Activated CD4-positive, alpha-beta T cell treated with anti-CD3 and anti-CD28 coated beads, Interleukin-2, Interleukin-6, amounts not matched to agents 100 ng/mL and 50 ng/mL, durations not matched to agents 16 hours and 8 hours (primary cell): ENCODE results near the gene RPS6KB1.
"Not testable (repeated sequence)": the region's sequence is repeated elsewhere in the genome, so short reads cannot be mapped to it uniquely, and the experiment has no call there.

Source experiments
- DNase-seq: peaks from one replicate; pipeline ENCODE4 v3.0.0-alpha.2; 2020

RPS6KB1 gene

DNA sequence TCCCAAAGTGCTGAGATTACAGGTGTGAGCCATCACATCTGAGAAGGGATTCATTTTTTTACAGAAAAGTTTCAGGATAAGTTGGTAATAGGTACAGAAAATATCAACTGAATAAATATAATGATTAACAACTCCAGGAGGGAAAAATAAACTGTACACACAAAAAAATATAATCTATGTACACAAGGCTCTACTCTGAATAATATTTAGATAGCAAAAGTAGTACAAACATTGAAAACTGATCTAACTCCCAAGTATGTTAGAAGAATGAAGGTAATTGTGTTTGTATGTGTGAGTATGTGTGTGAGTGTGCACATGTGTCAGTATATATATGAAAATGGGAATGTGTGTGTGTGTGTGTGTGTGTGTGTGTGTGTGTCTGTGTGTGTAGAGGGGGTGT lies 20.6 kb upstream of the RPS6KB1 start:
- no peak for DNase-seq

DNA sequence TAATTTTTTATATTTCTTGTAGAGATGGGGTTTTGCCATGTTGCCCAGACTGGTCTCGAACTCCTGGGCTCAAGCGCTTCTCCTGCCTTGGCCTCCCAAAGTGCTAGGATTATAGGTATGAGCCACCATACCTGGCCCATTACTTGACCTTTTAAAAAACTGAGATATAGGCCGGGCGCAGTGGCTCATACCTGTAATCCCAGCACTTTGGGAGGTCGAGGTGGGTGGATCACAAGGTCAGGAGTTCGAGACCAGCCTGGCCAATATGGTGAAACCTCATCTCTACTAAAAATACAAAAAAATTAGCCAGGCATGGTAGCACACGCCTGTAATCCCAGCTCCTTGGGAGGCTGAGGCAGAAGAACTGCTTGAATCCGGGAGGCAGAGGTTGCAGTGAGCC lies 19.5 kb upstream of the RPS6KB1 start:
- DNase-seq: not testable (repeated sequence)

DNA sequence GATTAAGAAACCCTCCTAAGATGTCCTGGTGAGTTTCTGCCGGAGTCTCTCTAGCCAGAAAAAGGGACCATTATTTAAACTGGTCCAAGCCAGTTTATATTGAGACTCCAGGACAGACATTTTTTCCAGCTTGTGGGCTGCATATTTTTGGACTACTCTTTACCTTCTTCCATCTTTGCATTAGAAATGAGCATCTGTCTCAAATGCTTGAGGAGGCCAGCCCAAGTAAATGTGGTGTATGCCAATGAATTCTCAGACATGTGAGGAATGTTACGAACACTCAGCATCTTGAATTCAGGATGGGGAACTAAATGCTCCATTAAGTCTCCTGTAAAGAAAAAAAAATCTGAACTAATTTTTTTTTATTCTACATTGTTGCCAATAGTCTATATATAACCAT lies 18.5 kb upstream of the RPS6KB1 start:
- no peak for DNase-seq

DNA sequence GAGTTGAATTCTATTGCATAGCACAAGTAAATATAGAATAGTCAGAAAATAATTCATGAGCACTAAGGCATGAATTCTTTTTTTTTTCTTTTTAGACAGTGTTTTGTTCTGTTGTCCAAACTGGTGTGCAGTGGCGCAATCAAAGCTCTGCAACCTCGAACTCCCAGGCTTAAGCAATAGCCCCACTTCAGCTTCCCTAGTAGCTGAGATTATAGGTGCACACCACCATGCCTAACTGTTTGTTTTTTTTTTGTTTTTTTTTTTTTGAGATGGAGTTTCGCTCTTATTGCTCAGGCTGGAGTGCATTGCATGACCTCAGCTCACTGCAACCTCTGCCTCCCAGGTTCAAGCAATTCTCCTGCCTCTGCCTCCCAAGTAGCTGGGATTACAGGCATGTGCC lies 16.8 kb upstream of the RPS6KB1 start:
- DNase-seq: no peak

DNA sequence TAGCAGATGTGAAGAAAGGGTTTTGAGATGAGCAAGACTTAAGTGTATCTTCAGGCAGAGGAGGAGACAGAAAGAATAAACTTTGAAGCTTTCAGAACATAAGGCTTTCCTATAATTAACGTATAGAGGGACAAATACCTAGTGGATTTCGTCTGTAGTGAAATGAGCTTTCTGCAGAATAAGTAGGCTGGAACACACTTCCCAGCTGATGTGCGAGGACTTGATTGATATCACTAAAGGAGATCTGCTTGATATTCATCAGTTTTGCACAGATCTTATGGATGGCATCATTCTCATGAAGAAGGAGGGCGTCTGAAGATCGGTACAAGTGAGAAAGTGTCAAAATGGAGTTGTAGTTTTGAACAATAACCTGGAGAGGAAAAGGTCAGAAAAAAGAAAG lies 15.0 kb upstream of the RPS6KB1 start:
- no peak for DNase-seq

DNA sequence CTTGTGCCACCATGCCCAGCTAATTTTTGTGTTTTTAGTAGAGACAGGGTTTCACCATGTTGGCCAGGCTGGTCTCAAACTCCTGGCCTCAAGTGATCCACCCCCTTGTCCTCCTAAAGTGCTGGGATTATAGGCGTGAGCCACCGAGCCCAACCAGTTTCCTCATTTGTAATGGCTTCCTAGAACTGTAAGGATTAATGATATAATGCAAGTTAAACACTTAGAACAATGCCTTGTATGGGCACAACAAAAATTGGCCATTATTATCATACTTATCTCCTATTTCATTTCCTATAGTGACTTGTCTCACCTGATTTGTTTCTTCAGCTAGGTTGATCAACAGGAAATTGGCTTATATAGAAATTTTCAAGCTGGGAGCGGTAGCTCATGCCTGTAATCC lies 14.3 kb upstream of the RPS6KB1 start:
- no peak for DNase-seq

DNA sequence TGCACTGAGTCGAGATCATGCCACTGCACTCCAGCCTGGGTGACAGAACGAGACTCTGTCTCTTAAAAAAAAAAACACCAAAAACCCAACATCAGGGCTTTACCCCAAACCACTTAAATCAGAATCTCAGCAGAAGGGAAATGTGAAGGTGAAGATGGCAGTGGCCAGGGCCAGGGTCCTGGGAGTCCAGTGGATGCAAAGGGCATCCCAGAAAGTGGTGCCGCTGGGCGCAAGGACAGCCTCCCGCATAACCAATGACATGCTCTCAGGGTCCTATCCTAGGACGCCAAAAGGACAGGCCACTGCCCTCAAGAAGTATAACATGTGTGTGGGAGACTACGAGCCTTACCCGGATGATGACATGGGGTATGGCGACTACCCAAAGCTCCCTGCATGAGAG lies 8.1 kb upstream of the RPS6KB1 start:
- no peak for DNase-seq

DNA sequence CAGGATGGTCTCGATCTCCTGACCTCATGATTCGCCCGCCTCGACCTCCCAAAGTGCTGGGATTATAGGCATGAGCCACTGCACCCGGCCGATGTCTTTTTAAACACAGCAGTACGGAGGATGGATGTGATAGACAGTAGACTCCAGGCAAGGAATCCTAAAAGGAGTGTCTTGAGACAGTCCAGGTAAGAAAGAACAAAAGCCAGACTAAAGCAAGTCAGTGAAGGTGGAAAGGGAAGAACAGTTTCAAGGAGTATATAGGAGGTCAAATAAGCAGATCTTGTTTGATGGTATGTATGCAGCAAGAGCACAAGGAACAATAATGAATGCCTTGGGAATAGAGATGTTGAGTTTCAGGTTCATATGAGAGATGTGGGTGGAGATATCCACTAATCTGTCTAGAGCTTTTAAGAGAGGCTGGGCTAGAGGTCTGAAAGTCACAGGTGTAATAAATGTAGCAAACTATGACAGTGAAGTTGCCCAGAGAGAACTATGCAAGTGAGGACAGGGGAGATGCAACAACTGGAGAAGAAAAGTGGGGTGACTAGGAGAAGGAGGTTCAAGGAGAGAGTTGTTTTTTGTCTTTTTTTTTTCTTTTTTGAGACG lies 4.7 kb upstream of the RPS6KB1 start:
- no peak for DNase-seq

DNA sequence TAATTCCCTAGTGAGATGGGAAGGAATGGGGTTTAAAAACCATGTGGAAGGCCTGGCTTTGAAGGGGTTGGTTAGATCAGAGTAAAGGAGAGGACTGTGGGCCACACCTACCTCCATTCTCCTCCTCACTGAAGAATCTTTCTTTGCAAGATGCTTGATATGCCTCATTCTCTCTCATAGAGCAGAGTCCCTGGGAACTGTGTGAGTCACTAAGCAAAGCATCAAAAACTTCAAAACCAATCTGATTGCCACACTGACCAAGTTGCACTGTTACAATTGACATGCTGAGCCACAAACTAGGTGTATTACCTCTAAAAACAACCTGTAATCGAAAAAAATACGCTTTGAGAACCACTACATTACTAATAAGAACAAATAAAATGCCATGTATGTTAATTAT lies 2.2 kb upstream of the RPS6KB1 start:
- DNase-seq: peak; percentile 18

DNA sequence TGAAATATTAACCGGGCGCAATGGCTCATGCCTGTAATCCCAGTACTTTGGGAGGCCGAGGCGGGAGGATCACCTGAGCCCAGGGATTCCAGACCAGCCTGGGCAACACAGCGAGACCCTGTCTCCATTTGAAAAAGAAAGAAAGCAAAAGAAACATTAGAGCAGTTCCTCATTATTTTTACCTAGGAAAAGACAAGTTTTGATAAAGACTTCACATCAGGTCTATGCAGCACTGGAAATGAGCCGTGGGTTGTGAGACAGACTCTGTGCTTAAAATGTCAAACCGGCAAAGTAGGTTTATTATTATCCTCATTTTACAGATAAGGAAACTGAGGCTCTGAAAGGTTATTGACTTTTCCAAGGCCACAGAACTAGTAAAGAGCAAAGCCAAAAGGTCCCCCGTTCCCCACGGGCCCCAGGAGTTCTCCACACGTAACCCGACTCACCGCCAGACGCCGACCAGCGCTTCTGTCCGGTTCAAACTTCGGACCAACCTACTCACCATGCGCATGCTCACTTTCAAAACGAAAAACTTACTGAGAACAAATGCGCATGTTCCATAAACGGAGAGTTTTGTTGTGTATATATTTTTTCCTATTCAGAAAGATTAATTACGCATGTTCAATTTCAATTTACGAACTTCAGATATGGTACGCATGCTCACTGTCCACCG lies 534 bp upstream of the RPS6KB1 start:
- no peak for DNase-seq

DNA sequence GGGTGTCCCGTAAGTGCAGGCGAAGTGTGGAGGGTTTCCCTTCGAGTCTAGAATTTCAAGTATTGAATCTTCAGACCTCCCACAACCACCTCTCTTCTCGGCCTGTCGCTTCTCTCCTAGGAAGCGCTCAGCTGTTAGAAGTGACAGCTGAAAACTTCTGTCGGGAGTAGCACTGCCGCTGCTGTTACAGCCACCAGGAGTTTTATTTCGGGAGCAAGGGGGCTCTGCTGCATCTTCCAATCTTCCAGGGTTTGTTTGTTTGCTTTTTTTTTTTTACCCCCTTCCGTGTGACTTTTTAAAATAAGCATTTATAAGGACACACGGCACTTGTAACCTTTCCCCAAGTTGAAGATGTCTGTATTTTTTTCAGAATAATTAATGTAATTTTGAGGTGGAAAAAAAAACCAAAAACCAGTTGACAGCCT lies 767 bp downstream of the RPS6KB1 start:
- DNase-seq: no peak

DNA sequence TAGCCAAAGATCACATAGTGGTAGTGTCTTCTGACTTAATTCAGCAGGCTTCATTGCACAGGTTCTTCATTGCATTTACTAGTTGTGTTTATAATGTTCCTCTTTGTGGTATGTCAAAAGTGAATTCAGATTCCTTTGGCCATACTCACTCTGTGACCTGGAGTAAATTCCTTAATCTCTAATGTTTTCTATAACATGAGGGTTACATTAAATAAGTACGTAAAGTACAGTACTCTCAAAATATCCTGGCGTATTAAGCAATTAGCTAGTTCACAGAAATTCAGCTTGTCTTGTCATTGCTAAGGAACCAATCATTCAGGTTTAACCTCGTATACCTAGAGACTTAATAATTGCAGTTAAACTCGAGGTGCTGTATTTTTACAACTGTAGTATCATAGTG lies 4.2 kb downstream of the RPS6KB1 start:
- no peak for DNase-seq

DNA sequence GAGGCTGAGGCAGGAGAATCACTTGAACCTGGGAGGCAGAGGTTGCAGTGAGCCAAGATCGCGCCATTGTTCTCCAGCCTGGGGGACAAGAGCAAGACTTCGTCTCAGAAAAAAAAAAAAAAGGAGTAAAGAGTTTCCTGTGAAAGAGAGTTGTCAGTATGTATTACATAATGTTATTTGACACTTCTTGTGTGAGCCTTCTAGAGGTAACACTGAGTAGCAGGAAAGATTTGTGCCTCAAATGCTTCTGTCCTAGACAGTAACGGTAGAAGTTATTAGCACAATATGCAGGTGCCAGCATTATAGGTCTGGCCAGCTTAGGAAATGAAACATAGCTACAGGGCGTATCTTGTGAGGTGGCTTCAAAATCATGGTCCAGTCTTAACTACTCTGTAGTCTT lies 6.2 kb downstream of the RPS6KB1 start:
- DNase-seq: no peak

DNA sequence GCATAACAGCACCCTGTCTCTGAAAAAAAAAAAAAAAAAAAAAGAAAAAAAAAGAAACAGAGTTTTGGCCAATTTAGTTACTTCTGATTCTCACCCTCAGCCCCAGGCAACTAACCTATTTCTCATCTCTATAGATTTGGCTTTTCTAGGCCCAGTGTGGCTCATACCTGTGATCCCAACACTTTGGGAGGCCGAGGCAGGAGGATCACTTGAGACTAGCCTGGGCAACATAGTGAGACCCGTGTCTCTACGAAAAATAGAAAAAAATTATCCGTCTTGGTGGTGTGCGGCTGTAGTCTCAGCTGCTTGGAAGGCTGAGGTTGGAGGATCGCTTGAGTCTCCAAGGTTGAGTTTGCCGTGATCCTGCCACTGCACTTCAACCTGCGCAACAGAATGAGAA lies 8.7 kb downstream of the RPS6KB1 start:
- no peak for DNase-seq

DNA sequence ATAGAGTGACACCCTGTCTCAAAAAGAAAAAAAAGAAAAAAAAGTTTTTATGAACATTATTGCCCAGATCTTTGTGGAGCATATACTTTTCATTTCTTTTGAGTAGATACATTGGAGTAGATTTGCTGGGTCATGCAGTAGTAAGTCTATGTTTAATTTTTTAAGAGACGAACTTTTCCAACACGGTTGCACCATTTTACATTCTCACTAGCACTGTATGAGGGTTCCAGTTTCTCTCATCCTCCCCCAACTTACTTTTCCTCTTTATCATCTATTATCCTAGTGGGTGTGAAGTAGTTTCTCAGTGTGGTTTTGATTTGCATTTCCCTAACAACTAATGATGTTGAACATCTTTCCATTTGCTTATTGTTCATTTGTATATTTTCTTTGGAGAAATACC lies 10.5 kb downstream of the RPS6KB1 start:
- DNase-seq: no peak

DNA sequence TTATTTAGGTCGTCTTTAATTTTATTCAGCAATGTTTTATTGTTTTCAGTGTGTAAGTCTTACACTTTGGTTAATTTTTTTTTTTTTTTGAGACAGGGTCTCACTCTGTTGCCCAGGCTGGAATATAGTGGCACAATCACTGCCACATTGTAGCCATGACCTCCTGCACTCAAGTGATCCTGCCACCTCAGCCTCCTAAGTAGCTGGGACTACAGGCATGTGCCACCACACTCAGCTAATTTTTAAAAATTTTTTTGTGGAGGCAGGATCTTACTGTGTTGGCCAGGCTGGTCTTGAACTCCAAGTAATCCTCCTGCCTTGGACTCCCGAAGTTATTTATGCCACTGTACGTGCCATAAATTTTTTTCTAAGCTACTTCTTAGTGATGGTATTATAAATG lies 14.5 kb downstream of the RPS6KB1 start:
- DNase-seq: no peak

DNA sequence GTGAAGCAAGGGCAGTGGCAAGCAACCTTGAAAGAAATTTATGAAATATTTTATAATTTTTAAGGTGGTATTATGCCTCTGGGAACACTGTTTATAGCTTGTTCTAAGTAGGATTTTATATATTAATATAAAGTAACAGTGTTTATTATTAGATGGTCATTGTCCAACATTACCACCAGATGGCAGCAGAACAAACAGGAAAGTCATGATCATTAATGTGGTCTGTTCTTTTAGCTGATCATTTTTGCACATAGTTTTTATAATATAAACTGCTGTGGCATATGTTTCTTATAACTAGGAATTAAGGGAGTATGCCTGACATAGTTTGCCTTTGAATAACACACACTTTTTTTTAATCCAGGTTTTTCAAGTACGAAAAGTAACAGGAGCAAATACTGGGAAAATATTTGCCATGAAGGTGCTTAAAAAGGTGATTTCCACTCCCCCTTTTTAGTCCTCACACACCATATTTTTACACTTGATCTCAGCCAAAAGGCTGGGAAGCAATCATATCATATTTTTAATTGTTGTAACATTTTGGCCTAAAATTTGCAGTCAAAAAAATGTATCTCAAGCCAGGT lies 21.4 kb downstream of the RPS6KB1 start:
- peak; percentile 50 for DNase-seq

DNA sequence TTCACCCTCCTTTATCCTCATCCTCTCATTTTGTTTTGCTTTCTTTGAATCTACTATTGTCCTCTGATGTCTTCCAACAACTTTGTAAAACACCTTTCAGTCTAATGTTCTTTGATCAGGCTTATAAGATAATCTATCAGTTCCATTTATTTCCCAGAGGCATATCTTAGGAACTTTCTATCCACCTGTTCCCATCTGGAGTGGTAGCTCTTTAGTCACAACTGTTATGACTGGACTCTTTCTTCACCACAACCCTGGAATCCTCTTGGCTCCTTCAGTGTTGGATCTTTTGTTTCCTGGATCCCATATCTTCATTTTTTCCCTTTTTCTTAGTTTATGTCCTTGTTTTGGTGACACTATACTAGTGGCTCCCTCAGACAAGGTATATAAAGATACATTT lies 23.5 kb downstream of the RPS6KB1 start:
- no peak for DNase-seq

DNA sequence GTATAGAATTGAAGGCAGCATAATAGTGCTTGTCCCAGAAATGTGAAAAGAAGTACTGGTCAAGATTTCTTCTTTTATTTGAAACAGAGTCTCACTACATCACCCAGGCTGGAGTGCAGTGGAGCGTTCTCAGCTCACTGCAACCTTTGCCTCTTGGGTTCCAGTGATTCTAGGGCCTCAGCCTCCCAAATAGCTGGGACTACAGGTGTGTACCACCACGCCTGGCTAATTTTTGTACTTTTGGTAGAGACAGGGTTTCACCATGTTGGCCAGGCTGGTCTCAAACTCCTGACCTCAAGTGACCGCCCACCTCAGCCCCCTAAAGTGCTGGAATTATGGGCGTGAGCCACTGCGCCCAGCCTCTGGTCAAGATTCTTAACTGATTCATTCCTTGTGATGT lies 27.7 kb downstream of the RPS6KB1 start:
- DNase-seq: not testable (repeated sequence)

DNA sequence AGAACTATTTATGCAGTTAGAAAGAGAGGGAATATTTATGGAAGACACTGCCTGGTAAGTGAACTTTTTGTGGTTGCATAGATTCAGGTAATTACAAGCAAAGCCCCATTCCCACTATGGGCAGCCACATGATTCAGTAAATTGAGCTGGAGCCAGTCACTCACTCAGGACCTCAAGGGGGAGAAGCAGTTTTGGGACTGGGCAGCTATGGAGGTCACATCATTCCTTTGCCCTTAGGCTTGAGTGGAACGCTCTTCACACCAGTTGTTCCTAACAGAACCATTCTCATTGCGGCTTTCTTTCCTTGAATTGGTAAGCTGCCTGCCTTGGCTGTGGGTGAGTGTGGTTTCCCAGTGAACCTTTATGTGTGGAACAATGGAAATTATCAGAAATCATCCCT lies 37.2 kb downstream of the RPS6KB1 start:
- DNase-seq: not testable (repeated sequence)

DNA sequence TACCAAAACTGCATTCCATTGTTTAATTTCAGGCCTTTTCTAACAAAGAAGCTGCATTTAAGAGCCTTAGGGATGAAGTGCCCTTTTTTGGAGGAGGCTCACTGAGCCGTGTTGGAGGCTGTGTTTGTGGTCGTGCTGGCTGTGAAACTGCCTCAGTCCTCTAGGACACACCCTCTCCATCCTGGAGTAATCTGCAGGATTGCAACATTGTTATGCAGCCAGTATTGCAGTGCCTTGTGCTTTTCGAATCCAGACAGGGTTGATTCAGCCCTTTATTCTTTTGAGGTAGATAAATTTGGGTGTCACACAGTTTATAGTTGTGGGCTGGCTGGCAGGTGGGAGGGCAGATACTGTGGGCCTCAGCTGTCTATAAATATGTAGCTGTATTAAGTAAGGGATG lies 37.8 kb downstream of the RPS6KB1 start:
- not testable (repeated sequence) for DNase-seq

DNA sequence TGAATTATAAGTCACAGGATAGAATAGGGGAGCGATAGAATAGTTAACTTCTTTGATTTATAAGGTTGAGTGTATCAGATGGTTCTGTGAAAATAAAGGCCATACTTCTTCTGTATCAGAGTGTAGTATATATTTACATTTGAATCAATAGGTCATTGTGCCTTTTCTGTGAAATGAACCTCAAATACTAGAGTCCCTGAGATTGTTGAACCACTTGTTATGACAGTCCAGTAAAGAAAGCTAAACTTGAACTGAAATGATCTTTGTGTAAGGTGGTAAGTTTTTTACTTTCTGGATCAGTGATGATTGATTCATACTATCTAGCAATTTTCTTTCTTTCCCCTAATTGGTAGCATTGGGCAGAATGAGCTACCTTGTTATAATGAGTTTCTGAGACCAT lies 40.4 kb downstream of the RPS6KB1 start:
- not testable (repeated sequence) for DNase-seq

DNA sequence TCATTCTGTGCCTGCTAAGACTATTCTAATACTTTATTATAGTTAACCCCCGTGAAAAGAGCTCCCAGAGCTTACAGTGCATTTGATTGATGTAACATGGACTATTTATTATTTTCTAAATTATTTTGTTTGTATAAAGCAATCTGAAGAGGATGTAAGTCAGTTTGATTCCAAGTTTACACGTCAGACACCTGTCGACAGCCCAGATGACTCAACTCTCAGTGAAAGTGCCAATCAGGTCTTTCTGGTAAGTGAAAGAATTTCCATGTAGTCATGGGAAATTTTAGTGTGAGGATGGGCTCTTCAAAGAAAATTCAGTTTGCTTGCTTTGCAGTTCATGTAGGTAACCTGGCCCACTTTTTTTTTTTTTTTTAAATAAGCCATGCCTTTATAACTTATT lies 47.8 kb downstream of the RPS6KB1 start:
- DNase-seq: peak; percentile 68

DNA sequence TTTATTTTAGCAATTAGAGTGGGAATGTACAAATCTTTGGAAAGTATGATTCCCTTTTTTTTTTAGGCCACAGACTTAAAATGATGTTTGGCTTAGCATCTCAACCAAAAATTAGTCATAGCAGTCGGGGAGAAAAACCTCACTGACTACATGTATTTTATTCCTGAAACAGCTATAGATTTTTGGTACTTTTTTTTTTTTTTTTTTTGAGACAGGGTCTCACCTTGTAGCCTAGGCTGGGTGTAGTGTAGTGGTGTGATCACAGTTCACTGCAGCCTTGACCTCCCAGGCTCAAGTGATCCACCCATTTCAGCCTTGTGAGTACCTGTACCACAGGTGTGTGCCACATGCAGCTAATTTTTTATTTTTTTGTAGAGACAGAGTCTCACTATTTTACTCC lies 48.2 kb downstream of the RPS6KB1 start:
- DNase-seq: peak; percentile 27

DNA sequence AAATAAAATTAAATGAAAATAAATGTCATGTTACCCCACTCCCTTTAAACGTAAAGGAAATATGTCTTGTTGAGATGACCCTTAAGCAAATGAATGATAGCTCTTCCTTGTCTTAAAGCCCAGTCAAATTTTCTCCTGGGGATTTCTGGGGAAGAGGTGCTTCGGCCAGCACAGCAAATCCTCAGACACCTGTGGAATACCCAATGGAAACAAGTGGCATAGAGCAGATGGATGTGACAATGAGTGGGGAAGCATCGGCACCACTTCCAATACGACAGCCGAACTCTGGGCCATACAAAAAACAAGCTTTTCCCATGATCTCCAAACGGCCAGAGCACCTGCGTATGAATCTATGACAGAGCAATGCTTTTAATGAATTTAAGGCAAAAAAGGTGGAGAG lies 53.5 kb downstream of the RPS6KB1 start:
- DNase-seq: not testable (repeated sequence)
